GM18951 (cell line): ENCODE data around the gene CRY2.

Source experiments
- POLR2A ChIP-seq: IDR thresholded peaks from 4 replicates; pipeline ENCODE4 v1.6.1; 2011; ENCODE audit warnings: mild to moderate bottlenecking; ENCODE audit not compliant: insufficient read length, insufficient read depth; ENCODE audit errors: extremely low read depth
- in situ Hi-C: fragments of 300-500 bp; cut with MboI; formaldehyde crosslinking; loops from one replicate; pipeline ENCODE4 v1.12.0; 2022; ENCODE audit warnings: low sequenced_read_pairs, mixed read lengths, inconsistent platforms; ENCODE audit not compliant: unreplicated experiment

CRY2 gene

GRCh38 chr11:45881708-45882368 is 34.6 kb downstream of the CRY2 start:
- TF ChIP-seq POLR2A = no peak
- in situ Hi-C loops = no loop called here

GRCh38 chr11:45884596-45885185 is 37.4 kb downstream of the CRY2 start:
- in situ Hi-C loops = no loop called here

DNA sequence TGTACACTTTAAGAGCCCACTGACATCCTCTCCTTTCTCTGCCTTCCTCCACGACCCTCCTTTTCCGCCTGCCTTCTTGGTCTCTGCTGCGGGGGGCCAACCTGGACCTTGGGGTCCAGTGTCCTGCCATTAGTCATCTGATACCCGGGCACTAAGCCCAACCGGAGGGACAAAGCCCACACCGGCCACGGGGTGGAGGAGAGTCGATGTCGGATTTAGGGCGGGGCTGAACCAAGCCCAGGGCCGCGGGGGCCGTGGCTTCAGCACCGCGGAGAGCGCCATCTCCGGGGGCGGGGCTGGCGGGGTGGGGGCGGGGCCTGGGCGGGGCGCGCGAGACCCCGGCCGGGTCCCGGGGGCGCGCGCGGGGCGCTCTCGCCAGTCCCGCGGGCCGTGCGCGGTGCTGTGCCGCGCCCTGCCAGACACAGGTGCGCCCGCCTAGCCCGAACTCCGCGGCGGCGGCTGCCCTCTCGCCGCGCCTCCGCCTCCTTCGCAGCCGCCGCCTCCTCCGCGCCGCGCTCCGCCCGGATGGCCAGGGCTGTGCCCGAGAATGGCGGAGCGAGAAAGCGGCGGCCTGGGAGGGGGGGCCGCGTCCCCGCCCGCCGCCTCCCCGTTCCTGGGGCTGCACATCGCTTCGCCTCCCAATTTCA is 38.1 kb downstream of the CRY2 start, which contains the start of gene MAPK8IP1:
MAPK8IP1 (plus strand) TSS at position 378 of the 647 bp plus-strand sequence; CDS start at position 548, 170 bp downstream.
- in situ Hi-C loops = no loop called here
- no peak for TF ChIP-seq POLR2A

More at GRCh38 chr11:45884596-45885185, 37.4 kb downstream of the CRY2 start:
- TF ChIP-seq POLR2A = no peak

- in situ Hi-C loops = no loop called here
- no peak for TF ChIP-seq POLR2A
Observed at GRCh38 chr11:45885921-45886721, 38.8 kb downstream of the CRY2 start.

DNA sequence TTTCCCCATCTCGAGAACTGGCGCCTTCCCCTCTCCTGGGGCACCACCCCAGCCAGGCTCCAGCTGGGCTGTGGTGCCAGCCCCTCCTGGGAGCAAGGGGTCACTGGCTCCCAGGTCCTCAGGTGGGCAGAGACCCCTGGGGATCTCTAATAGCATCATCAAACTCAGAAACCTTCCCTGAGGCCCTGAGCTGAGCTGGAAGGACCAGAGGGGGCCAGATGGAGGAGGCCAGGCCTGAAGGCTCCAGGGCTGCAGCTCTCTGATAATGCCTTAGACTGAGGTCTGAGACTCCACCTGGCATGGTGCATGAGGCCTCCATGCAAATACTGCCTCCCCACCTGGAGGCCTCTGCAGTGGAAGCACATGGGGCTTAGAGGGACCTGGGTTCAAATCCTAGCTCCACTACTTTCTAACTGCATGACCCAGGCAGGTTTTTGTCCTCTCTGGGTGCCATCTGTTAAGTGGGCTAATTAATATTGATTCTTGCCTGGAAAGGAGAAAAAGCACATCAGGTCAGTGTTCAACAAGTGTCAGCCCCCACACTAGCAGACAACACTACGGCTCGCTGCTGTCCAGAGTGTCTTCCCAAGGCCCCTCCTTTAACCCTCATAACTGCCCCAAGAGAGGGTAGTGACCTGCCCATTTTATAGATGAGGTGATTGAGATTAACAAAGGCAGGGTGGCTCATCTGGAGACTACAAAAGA is 39.7 kb downstream of the CRY2 start:
- no peak for TF ChIP-seq POLR2A

DNA sequence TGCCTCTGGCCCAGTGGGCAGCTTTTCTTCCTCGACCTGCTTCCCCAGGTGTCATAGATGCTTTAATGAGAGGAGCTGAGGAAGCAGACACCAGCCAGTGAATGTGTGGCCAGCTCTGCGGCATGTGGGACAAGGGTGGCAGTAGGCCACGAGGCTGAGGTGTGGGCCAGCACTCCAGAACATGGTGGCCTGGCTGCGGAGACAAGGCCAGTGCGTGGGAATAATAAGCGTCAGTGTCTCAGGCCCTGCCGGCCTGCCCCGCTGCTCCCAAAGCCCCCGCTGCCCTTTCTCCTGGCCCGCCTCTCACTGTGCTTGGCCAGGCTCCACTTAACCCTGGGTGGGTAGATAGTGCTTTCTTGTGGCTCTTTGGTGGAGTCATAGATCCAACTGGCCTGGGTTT is 40.3 kb downstream of the CRY2 start:
- in situ Hi-C loops = no loop called here

More for the DNA sequence above, 39.7 kb downstream of the CRY2 start:
- in situ Hi-C loops = no loop called here

GRCh38 chr11:45889555-45889954 is 42.3 kb downstream of the CRY2 start:
- TF ChIP-seq POLR2A = no peak
- in situ Hi-C loops = no loop called here

More for the DNA sequence above, 40.3 kb downstream of the CRY2 start:
- no peak for TF ChIP-seq POLR2A

GRCh38 chr11:45889966-45890365 is 42.7 kb downstream of the CRY2 start:
- in situ Hi-C loops = no loop called here
- TF ChIP-seq POLR2A = no peak

- in situ Hi-C loops = no loop called here
- TF ChIP-seq POLR2A = no peak
Observed at GRCh38 chr11:45890886-45891550, 43.7 kb downstream of the CRY2 start.

DNA sequence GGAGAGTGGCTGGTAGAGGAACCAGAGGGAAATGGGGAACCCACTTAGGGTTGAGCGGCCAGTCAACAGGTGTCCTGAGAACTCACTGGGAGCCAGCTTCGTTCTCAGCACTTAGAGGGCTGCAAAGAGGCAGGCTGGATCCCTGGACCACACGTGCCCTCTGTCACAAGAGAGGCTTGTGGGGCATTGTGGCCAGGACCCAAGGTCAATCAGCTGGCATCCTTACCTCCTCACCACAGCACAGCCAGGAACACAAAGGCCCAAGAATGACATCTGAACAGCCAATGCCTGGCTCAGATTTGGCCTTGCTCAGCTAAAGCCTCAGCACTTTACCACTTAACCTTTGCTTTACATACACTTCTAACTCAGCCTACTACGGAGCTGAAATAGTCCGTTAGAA is 45.6 kb downstream of the CRY2 start:
- in situ Hi-C loops = no loop called here
- TF ChIP-seq POLR2A = no peak

- in situ Hi-C loops = no loop called here
- no peak for TF ChIP-seq POLR2A
Observed at GRCh38 chr11:45894555-45895247, 47.4 kb downstream of the CRY2 start.

DNA sequence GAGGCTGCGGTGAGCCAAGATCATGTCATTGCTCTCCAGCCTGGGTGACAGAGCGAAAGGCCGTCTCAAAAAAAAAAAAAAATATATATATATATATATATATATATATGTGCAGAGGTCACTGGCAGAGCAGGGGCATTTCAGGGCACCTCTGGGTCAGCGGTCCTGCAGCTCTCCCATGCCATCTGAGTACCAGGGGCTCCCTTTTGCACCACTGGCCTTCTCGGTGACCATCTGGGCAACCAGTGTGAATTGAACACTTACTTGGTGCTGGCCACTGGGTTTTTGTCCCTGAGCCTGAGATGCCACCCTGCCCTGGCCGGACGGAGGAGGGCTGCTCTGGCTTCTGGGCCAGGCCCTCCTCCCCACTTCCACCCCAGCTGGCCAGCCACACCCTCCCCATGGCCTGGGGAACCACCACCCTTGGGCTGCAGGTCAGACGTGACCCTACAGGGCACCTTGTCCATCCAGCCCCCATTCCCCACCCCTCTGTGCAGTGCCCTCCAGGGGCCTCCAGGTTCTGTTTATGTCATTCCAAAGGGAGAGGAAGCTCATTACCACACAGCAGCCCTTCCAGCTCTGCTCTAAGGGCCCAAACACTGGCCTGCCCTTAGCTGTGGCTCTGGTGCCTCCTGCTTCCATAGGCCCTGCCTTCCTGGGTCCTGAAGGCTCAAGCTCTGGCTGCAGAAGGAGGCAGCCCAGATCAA is 48.4 kb downstream of the CRY2 start:
- in situ Hi-C loops = no loop called here
- no peak for TF ChIP-seq POLR2A
